Chondrocyte (in vitro differentiated cells): Measurements from ENCODE around the gene ROS1. TPM values are rescaled to one million over a fixed set of nuclear protein-coding genes. Genes with fewer than 3 reads are reported as not detected.

Experiments used
- DNase-seq: peaks from one replicate; pipeline ENCODE4 v3.0.0; 2021; ENCODE audit warnings: mixed read lengths, low spot score
- H3K27ac Mint-ChIP-seq: one replicate; pipeline ENCODE4 v1.8.0; 2021; ENCODE audit warnings: mild to moderate bottlenecking, moderate library complexity, mixed read lengths; ENCODE audit not compliant: unreplicated experiment
- H3K27me3 Mint-ChIP-seq: 2 replicates; pipeline ENCODE4 v1.8.0; 2021; ENCODE audit warnings: low read depth, mixed read lengths
- H3K36me3 Mint-ChIP-seq: 2 replicates; pipeline ENCODE4 v1.8.0; 2021; ENCODE audit warnings: low read depth, mixed read lengths
- H3K4me1 Mint-ChIP-seq: 2 replicates; pipeline ENCODE4 v1.8.0; 2021; ENCODE audit warnings: low read depth, mild to moderate bottlenecking, mixed read lengths
- H3K4me3 Mint-ChIP-seq: one replicate; pipeline ENCODE4 v1.8.0; 2021; ENCODE audit warnings: mild to moderate bottlenecking, moderate library complexity, mixed read lengths; ENCODE audit not compliant: unreplicated experiment
- H3K9me3 Mint-ChIP-seq: 2 replicates; pipeline ENCODE4 v1.8.0; 2021; ENCODE audit warnings: low read depth, mixed read lengths
- total RNA-seq: library from RNA; stranded (reverse); gene quantifications from 3 replicates; pipeline ENCODE4 v1.2.1, GENCODE V29; 2021
- TF ChIP-seq, protein P1 (sequence below): fragments of 200-600 bp; sonication (generic); IDR thresholded peaks from 2 replicates; pipeline ENCODE4 v1.5.0; 2021; ENCODE audit warnings: antibody characterized with exemption, mild to moderate bottlenecking, moderate library complexity

ROS1 gene
- total RNA-seq, 1 donor from 2014 or later = not detected

- H3K27ac Mint-ChIP-seq = no peak overlapping the region
- no peaks in the 10 kb centered on the region for H3K36me3 Mint-ChIP-seq
- peaks cover 24% of the 10 kb centered on the region for H3K4me1 Mint-ChIP-seq
- TF ChIP-seq, protein P1, sequence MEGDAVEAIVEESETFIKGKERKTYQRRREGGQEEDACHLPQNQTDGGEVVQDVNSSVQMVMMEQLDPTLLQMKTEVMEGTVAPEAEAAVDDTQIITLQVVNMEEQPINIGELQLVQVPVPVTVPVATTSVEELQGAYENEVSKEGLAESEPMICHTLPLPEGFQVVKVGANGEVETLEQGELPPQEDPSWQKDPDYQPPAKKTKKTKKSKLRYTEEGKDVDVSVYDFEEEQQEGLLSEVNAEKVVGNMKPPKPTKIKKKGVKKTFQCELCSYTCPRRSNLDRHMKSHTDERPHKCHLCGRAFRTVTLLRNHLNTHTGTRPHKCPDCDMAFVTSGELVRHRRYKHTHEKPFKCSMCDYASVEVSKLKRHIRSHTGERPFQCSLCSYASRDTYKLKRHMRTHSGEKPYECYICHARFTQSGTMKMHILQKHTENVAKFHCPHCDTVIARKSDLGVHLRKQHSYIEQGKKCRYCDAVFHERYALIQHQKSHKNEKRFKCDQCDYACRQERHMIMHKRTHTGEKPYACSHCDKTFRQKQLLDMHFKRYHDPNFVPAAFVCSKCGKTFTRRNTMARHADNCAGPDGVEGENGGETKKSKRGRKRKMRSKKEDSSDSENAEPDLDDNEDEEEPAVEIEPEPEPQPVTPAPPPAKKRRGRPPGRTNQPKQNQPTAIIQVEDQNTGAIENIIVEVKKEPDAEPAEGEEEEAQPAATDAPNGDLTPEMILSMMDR = no peak
- no peaks in the 10 kb centered on the region for H3K9me3 Mint-ChIP-seq
- no peak for DNase-seq
- H3K27me3 Mint-ChIP-seq = no peaks in the 10 kb centered on the region
- no peak overlapping the region for H3K4me3 Mint-ChIP-seq
Observed at GRCh38 chr6:117467876-117468275, 42.1 kb upstream of the ROS1 start.

GRCh38 chr6:117465691-117466090 lies 39.9 kb upstream of the ROS1 start:
- Mint-ChIP-seq H3K27me3 (no peaks in the 10 kb centered on the region), H3K4me1 (peaks cover 31% of the 10 kb centered on the region), H3K27ac (no peak overlapping the region), H3K36me3 (no peaks in the 10 kb centered on the region), H3K9me3 (no peaks in the 10 kb centered on the region), H3K4me3 (no peak overlapping the region)
- no peak for DNase-seq
- TF ChIP-seq, protein P1 = no peak

DNA sequence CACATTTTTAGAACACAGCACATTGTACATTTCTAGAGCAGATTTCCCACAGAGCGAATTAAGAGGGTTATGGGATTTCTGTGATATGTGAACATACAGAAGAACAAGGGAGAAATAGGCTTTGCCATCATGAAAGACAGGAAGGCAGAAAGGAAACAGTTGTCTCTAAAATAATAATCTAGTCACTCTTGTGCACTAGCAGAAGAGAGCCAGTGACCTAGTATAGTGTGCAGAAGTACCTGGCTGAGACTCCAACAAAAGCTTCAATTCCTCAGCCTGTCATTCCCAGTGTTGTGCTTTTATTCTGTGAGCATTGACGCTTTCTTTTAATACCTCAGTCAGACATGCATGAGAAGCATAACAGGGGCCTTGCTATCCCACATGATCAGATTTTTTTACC lies 39.0 kb upstream of the ROS1 start:
- Mint-ChIP-seq H3K36me3 (no peaks in the 10 kb centered on the region), H3K4me3 (no peak overlapping the region), H3K27me3 (no peaks in the 10 kb centered on the region), H3K27ac (peak overlapping the region; percentile 85), H3K9me3 (no peaks in the 10 kb centered on the region), H3K4me1 (peaks cover 33% of the 10 kb centered on the region)
- DNase-seq = no peak
- TF ChIP-seq, protein P1 = no peak

DNA sequence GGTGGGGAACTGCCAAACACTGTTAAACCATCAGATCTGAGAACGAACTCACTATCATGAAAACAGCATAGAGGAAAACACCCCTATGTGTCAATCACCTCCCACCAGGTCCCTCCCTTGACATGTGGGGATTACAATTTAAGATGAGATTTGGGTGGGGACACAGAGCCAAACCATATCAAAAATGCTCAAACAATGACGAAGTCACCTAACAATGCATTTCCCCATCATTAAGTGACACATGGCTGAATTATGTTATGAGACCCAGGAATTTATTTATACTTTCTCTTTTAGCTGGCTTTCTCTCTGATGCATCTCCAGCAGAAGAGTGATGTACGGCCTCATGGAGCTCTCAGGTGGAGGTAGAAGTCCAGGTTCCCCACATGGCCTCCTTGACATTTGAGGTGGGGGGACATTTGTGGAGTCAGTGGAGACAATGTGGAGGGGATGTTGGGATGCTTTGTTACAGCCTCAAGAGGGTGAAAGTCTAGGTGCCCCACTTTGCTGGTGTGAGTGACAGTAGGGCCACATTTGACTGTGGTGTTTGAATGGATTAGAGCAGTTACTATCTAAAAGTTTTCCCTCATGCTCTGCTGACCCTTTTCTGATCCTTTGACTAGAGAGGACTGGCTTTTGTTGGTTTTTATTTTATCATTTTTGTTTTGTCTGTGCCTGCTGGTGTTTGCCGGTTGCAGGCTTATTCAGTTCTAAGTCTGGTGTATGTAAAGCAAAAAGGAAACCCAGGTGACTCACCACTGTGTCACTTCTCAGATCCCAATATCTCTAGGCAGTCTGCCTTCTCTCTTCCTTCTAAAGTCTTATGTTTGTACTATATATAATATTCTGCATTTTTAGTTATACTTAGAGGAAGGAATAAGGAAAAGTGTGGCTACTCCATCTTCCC lies 38.3 kb upstream of the ROS1 start:
- DNase-seq = no peak
- peak overlapping the region; percentile 85 for H3K27ac Mint-ChIP-seq
- no peak overlapping the region for H3K4me3 Mint-ChIP-seq
- peaks cover 33% of the 10 kb centered on the region for H3K4me1 Mint-ChIP-seq
- TF ChIP-seq, protein P1 = no peak
- no peaks in the 10 kb centered on the region for H3K27me3 Mint-ChIP-seq
- H3K36me3 Mint-ChIP-seq = no peaks in the 10 kb centered on the region
- no peaks in the 10 kb centered on the region for H3K9me3 Mint-ChIP-seq

- TF ChIP-seq, protein P1 = no peak
- Mint-ChIP-seq H3K4me1 (peaks cover 19% of the 10 kb centered on the region), H3K27me3 (no peaks in the 10 kb centered on the region), H3K36me3 (no peaks in the 10 kb centered on the region), H3K4me3 (no peak overlapping the region), H3K9me3 (no peaks in the 10 kb centered on the region), H3K27ac (no peak overlapping the region)
- DNase-seq = no peak
Observed at GRCh38 chr6:117459204-117459944, 33.6 kb upstream of the ROS1 start.
